GM21360 (cell line): ENCODE results near the gene MN1.

ENCODE experiments used
- ATAC-seq: cut with Tn5 transposase; IDR thresholded peaks from one replicate; pipeline ENCODE4 v1.9.1; 2021; ENCODE audit warnings: mild to moderate bottlenecking, moderate library complexity; ENCODE audit not compliant: unreplicated experiment

Gene MN1

GRCh38 chr22:27801616-27802345, at the start of gene MN1:
Gene MN1 (minus strand): TSS chr22:27801756. CDS start chr22:27800543, 1,213 bp downstream.
- ATAC-seq = no peak

GRCh38 chr22:27850000-27850521, 48.5 kb upstream of the MN1 start:
- no peak for ATAC-seq

- ATAC-seq = no peak
Observed at GRCh38 chr22:27848005-27848404, 46.4 kb upstream of the MN1 start.

GRCh38 chr22:27846910-27847309, 45.4 kb upstream of the MN1 start:
- ATAC-seq = no peak

- ATAC-seq = no peak
Observed at GRCh38 chr22:27846248-27846757, 44.7 kb upstream of the MN1 start.

- ATAC-seq = no peak
Observed at GRCh38 chr22:27845644-27846043, 44.1 kb upstream of the MN1 start.

- no peak for ATAC-seq
Observed at GRCh38 chr22:27844656-27845591, 43.4 kb upstream of the MN1 start.

- ATAC-seq = no peak
Observed at GRCh38 chr22:27844256-27844655, 42.7 kb upstream of the MN1 start.

GRCh38 chr22:27843441-27843840, 41.9 kb upstream of the MN1 start:
- no peak for ATAC-seq

GRCh38 chr22:27842669-27843431, 41.3 kb upstream of the MN1 start:
- ATAC-seq = no peak

- ATAC-seq = no peak
Observed at GRCh38 chr22:27842201-27842600, 40.6 kb upstream of the MN1 start.

- no peak for ATAC-seq
Observed at GRCh38 chr22:27840436-27840835, 38.9 kb upstream of the MN1 start.

- no peak for ATAC-seq
Observed at GRCh38 chr22:27839057-27839660, 37.6 kb upstream of the MN1 start.

GRCh38 chr22:27836181-27836580, 34.6 kb upstream of the MN1 start:
- ATAC-seq = no peak

- ATAC-seq = no peak
Observed at GRCh38 chr22:27835446-27835845, 33.9 kb upstream of the MN1 start.

GRCh38 chr22:27834364-27835185, 33.0 kb upstream of the MN1 start:
- no peak for ATAC-seq

- no peak for ATAC-seq
Observed at GRCh38 chr22:27833803-27834202, 32.2 kb upstream of the MN1 start.

GRCh38 chr22:27832606-27833005, 31.1 kb upstream of the MN1 start:
- no peak for ATAC-seq

- ATAC-seq = no peak
Observed at GRCh38 chr22:27829620-27830019, 28.1 kb upstream of the MN1 start.
